Osteocyte (in vitro differentiated cells): ENCODE data around the gene CGA. TPM values are rescaled to one million over a fixed set of nuclear protein-coding genes. Genes with fewer than 3 reads are reported as not detected.
"Not testable (repeated sequence)": the region's sequence is repeated elsewhere in the genome, so short reads cannot be mapped to it uniquely, and the experiment has no call there.

Source experiments
- DNase-seq: peaks from one replicate; pipeline ENCODE4 v3.0.0; 2021; ENCODE audit warnings: mixed read lengths; ENCODE audit not compliant: unreplicated experiment; ENCODE audit errors: extremely low spot score
- H3K27ac Mint-ChIP-seq: one replicate; pipeline ENCODE4 v1.8.0; 2021; ENCODE audit warnings: mild to moderate bottlenecking, mixed read lengths; ENCODE audit not compliant: unreplicated experiment
- H3K27me3 Mint-ChIP-seq: one replicate; pipeline ENCODE4 v1.8.0; 2021; ENCODE audit warnings: mixed read lengths; ENCODE audit not compliant: unreplicated experiment
- H3K36me3 Mint-ChIP-seq: one replicate; pipeline ENCODE4 v1.8.0; 2021; ENCODE audit warnings: mixed read lengths; ENCODE audit not compliant: unreplicated experiment
- H3K4me1 Mint-ChIP-seq: one replicate; pipeline ENCODE4 v1.8.0; 2021; ENCODE audit warnings: mixed read lengths; ENCODE audit not compliant: unreplicated experiment
- H3K4me3 Mint-ChIP-seq: one replicate; pipeline ENCODE4 v1.8.0; 2021; ENCODE audit warnings: mild to moderate bottlenecking, moderate library complexity, mixed read lengths; ENCODE audit not compliant: unreplicated experiment
- H3K9me3 Mint-ChIP-seq: one replicate; pipeline ENCODE4 v1.8.0; 2021; ENCODE audit warnings: mixed read lengths; ENCODE audit not compliant: unreplicated experiment
- CTCF ChIP-seq: fragments of 200-600 bp; sonication (generic); IDR thresholded peaks from 2 replicates; pipeline ENCODE4 v1.5.0; 2021; ENCODE audit warnings: antibody characterized with exemption, mild to moderate bottlenecking, moderate library complexity
- long read RNA-seq: library from polyadenylated mRNA; unstranded; transcript quantifications from one replicate; pipeline ENCODE4 v2.0.0, GENCODE V29; 2021
- total RNA-seq: library from RNA; stranded (reverse); gene quantifications from 2 replicates; pipeline ENCODE4 v1.2.1, GENCODE V29; 2021

Gene CGA
- not detected in 2 replicates for total RNA-seq
- long read RNA-seq = 0 reads

GRCh38 chr6:87095087-87095509 lies at the start of gene CGA:
Gene CGA, minus strand, starts transcription at chr6:87095106. Its CDS starts 6,906 bp downstream, at chr6:87088200.
- H3K27ac Mint-ChIP-seq = no peak within 1 kb of the TSS
- H3K4me1 Mint-ChIP-seq = peaks cover 23% of the 10 kb centered on the region
- no peaks in the 10 kb centered on the region for H3K36me3 Mint-ChIP-seq
- no peaks in the 10 kb centered on the region for H3K9me3 Mint-ChIP-seq
- DNase-seq = no peak
- H3K27me3 Mint-ChIP-seq = peaks cover 20% of the 10 kb centered on the region
- no peak within 1 kb of the TSS for H3K4me3 Mint-ChIP-seq
- TF ChIP-seq CTCF = no peak

- not testable (repeated sequence) for H3K36me3 Mint-ChIP-seq, DNase-seq, H3K27ac Mint-ChIP-seq, H3K9me3 Mint-ChIP-seq, H3K4me3 Mint-ChIP-seq, H3K4me1 Mint-ChIP-seq
- H3K27me3 Mint-ChIP-seq = peaks cover 69% of the 10 kb centered on the region
These were observed 45.0 kb upstream of the CGA start for GRCh38 chr6:87139927-87140326.

- Mint-ChIP-seq H3K27ac (no peak overlapping the region), H3K4me3 (no peak overlapping the region), H3K4me1 (no peaks in the 10 kb centered on the region), H3K9me3 (no peaks in the 10 kb centered on the region), H3K36me3 (no peaks in the 10 kb centered on the region), H3K27me3 (peaks cover 69% of the 10 kb centered on the region)
- DNase-seq = no peak
- peak; percentile 72 for TF ChIP-seq CTCF
These were observed 44.3 kb upstream of the CGA start for GRCh38 chr6:87139236-87139635.

GRCh38 chr6:87136963-87137362 lies 42.1 kb upstream of the CGA start:
- no peak for DNase-seq
- TF ChIP-seq CTCF = no peak
- no peaks in the 10 kb centered on the region for H3K4me1 Mint-ChIP-seq
- H3K27ac Mint-ChIP-seq = no peak overlapping the region
- H3K9me3 Mint-ChIP-seq = no peaks in the 10 kb centered on the region
- H3K4me3 Mint-ChIP-seq = no peak overlapping the region
- no peaks in the 10 kb centered on the region for H3K36me3 Mint-ChIP-seq
- peaks cover 62% of the 10 kb centered on the region for H3K27me3 Mint-ChIP-seq

GRCh38 chr6:87127737-87128136 lies 32.8 kb upstream of the CGA start:
- Mint-ChIP-seq H3K36me3 (no peaks in the 10 kb centered on the region), H3K27me3 (peaks cover 24% of the 10 kb centered on the region), H3K4me1 (no peaks in the 10 kb centered on the region), H3K9me3 (no peaks in the 10 kb centered on the region), H3K4me3 (no peak overlapping the region), H3K27ac (no peak overlapping the region)
- no peak for TF ChIP-seq CTCF
- no peak for DNase-seq

- DNase-seq = no peak
- no peak for TF ChIP-seq CTCF
- Mint-ChIP-seq H3K27ac (no peak overlapping the region), H3K9me3 (no peaks in the 10 kb centered on the region), H3K4me3 (no peak overlapping the region), H3K4me1 (no peaks in the 10 kb centered on the region), H3K36me3 (no peaks in the 10 kb centered on the region), H3K27me3 (peaks cover 17% of the 10 kb centered on the region)
These were observed 31.6 kb upstream of the CGA start for GRCh38 chr6:87126501-87126900.
